Dermis blood vessel endothelial cell (primary cell): ENCODE results near the gene DLGAP1. TPM values are rescaled to one million over a fixed set of nuclear protein-coding genes. Genes with fewer than 3 reads are reported as not detected.

Experiments
- DNase-seq: peaks from one replicate; pipeline ENCODE4 v3.0.0; 2010
- total RNA-seq: library from RNA; depleted of rRNA; stranded (reverse); fragments of >200 nt; gene quantifications from 2 replicates; pipeline ENCODE4 v1.2.3, GENCODE V29; 2014

The DLGAP1 gene
- total RNA-seq, 1 donor from 2014 or later: 0.17 TPM

DNA sequence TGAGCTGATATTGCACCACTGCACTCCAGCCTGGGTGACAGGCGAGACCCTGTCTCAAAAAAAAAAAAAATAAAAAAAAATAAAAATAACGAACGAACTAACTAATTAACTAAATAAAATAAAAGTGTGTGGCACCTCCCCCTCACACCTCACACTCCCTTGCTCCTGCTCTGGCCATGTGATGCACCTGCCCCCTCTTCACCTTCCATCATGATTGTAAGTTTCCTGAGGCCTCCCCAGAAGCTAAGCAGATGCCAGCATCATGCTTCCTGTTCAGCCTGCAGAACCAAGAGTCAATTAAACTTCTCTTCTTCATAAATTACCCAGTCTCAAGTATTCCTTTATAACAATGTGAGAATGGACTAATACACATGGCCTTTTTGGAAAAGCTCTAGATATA, 773.0 kb downstream of the DLGAP1 start:
- no peak for DNase-seq

DNA sequence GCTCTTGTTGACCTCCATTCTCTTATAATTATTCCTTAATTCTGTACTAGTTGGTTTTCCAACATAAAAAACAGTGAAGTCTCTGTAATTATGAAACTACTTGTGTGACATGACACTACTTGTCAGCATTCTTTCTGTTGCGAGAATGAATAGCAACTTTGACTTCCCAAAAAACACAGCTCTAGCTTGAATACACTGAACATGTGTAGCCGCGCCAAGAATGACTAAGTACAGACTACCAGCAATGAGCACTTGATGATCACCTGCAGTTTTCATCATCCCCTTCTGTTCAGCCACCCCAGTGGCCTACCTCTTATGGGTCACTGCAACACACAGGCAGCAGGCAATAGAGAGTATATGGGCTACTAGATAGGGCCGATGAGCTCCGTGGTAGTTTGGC, 775.9 kb downstream of the DLGAP1 start:
- no peak for DNase-seq

DNA sequence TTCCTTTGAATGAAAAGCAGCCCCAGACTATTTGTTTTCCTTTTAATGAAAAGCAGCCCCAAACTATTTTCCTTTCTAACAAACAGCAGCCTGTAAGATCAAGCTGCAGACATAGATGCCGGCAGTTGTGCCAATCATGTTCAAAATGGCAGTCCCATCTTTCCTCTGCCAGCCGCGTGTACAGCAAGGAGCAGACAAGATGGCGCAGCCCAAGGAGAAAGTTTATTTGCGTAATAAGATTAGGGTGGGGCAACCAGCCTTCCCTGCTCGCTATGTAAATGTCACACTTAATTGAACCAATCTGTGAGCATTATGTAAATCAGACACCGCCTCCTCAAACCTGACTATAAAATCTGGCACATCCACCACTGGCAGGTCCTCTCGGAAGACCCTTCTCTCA, 779.1 kb downstream of the DLGAP1 start:
- DNase-seq: no peak

GRCh38 chr18:3675446-3675845, 779.7 kb downstream of the DLGAP1 start:
- DNase-seq: no peak

- peak; percentile 27 for DNase-seq
Measured at GRCh38 chr18:3671176-3671575, 783.9 kb downstream of the DLGAP1 start.

DNA sequence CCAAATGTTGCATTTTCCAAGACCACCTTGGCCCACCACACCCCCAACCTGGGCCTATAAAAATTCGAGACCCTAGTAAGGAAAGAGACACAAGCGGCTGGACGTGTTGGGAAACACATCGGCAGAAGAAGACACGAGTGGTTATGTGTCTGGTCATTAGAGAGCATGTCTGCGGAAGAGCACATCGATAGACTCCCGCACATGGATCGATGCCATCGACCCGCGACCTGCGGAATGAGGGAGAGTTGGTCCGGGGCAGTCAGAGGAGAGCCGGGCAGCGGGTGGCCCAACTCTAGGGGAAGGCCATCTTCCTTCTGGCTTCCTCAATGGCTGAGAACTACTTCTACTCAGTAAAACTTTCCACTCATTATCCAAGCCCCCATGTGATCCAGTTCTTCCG, 785.7 kb downstream of the DLGAP1 start:
- DNase-seq: no peak

- no peak for DNase-seq
Measured at GRCh38 chr18:3667255-3668137, 787.6 kb downstream of the DLGAP1 start.

DNA sequence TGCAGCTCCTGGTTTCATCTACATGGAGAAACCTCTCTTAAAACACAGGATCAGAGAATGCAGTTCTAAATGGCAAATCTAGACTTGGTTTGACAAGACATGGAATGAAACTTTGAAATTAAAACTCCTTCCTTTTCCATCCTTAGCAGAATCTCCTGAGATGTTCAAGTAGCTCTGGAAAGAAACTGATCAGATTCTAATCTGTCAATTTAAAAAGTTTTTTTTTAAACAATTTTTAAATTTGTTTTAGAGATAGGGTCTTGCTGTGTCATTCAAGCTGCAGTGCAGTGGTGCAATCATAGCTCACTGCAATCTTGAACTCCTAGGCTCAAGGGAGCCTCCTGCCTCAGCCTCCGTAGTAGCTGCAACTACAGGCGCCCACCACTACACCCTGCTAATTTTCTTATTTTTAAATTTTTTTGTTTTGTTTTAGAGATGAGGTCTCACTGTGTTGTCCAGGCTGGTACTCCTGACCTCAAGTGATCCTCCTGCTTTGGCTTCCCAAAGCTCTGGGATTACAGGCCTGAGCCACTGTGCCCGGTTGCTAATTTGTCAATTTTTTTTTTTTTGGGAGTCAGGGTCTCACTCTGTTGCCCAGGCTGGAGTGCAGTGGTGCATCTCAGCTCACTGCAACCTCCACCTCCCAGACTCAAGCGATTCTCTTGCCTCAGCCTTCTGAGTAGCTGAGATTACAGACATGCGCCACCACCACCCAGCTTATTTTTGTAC, 788.4 kb downstream of the DLGAP1 start:
- DNase-seq: no peak

DNA sequence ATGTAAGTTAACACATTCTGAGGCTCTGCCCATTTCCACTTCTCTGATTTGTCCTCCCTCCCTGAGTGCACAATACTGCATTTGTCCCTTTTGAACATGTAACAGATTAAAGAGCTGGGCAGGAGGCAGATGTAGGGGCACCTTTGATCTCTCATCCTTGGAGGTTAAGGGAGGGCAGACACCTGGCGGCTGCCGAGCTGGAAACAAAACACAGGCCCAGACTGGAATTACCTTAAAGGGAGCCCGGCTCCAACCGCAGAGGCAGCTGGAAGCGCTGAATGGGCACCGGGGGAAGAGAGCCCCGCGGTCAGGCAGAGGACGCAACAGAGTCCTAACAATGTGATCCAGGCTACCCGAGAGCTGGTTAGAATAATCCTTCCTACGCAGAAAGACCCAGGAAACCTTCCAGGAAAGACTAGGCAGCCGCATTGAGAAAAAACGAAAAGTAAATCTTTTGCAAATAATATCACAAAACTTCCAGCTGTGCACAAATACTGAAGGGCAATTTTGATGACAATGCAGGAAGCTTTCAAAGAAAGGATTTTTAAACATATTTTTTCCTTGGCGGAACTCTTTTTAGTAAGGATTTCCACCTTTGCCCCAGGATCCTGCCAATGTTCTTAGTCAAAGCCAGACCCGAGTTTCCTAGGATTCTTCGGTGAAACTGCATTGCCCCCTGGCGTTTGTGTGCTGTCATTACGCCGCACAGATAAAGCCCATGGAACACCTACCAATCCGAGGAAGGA, 789.2 kb downstream of the DLGAP1 start:
- peak; percentile 96 for DNase-seq

DNA sequence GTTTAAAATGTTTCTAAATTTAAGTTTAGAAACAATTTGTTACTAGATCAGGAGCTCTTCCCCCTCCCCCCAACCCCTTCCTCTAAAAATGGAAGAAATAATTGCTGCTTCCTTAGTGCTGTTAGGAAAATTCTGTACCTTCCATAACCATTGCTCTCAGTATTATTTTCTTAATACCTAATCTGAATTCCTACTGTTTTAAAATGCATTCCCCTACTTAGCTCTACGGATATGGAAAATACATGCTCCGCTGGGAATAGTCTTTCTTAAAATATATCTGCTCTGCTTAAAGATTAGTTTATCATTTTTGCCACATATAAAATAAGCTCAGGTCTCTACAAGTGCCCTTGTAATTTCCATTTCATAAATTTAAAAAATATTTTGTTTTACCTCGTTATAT, 789.9 kb downstream of the DLGAP1 start:
- no peak for DNase-seq

DNA sequence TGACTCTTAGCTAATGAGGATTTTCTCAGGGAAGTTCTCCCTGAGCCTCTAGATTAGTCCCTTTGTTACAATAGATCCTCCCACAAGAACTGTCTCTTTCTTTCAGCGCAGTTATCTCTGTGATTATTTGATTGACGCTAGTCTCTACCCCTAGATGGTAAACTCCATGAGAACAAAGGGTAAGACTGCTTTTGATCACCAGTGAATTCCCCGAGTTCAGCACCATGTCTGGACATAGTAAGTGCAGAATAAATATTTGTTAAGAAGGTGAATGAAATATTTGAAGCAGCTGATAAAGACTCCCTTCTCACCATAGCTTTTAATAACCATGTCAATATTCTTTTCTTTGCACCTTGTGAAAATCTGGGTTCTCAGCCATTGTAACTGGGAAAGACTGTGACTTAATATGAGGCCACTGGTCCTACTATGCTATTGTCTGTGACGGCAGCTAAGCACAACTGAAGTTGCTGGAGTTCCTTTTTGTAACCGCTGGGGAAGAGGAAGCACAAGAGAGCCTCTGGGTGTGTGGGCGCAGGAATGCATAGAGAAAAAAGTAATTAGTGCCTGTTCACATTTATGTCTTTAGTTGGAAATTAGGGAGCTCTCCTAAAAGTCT, 790.4 kb downstream of the DLGAP1 start:
- peak; percentile 47 for DNase-seq

DNA sequence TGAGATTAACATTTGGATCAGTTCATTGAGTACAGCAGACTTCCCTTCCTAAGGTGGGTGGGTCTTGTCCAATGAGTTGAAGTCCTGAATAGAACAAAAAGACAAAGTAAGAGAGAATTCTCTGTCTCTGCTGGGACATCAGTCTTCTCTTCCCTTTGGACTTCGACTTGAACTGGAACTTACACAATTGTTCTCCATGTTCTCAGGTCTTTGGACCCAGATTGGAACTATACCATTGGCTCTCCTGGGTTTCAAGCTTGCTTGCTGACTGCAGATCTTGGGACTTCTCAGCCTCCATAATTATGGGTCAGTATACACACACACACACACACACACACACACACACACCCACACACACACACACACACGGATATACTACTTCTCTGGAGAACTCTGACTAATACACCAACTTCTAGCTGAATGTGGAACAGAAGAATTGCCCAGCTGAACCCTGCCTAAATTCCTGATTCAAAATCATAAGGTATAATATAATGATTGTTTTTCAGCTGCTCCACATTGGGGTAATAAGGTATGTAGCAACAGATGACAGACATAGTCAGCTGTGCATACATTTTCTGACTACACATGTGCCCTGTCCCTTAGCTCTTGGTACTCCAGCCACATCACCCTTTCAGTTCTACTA, 791.1 kb downstream of the DLGAP1 start:
- DNase-seq: no peak

- DNase-seq: no peak
Measured at GRCh38 chr18:3661989-3662388, 793.1 kb downstream of the DLGAP1 start.

GRCh38 chr18:3660739-3661515, 794.2 kb downstream of the DLGAP1 start:
- no peak for DNase-seq

GRCh38 chr18:3658529-3658928, 796.6 kb downstream of the DLGAP1 start:
- DNase-seq: no peak

GRCh38 chr18:3655254-3656050, 799.7 kb downstream of the DLGAP1 start:
- no peak for DNase-seq

GRCh38 chr18:3654442-3655253, 800.5 kb downstream of the DLGAP1 start:
- DNase-seq: no peak

GRCh38 chr18:3653851-3654441, 801.2 kb downstream of the DLGAP1 start:
- DNase-seq: peak; percentile 28

DNA sequence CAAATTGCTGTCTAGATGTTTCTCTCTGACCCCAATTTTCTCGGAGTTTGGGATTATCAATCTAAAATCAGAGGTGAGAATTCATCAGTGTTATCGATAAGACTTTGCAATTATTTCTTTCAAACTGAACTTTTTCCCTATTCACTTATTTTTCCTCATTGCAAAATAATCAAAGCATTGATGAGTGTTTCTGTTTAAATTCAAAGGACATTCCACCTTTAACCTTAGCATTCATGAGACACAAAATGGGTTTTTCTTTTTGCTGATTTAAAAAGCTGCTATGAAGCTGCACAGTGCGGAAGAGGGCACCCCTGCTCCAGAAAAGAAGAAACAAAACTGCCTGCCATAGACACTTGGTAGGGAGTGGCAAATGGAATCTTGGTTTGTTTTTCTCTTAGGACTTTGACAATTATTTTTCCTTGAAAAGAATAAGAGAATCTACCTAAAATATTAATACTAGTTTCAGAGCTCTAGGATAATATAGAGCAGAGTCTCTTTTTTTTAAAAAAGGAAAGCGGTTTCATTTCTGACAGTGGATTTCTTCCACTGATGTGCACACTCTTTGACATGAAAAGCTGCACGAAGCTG, 801.8 kb downstream of the DLGAP1 start:
- no peak for DNase-seq
